ENCODE data around the gene TXN.
A peak's percentile ranks its signal among the peaks of the same experiment; 100 is the strongest.

TXN gene

DNA sequence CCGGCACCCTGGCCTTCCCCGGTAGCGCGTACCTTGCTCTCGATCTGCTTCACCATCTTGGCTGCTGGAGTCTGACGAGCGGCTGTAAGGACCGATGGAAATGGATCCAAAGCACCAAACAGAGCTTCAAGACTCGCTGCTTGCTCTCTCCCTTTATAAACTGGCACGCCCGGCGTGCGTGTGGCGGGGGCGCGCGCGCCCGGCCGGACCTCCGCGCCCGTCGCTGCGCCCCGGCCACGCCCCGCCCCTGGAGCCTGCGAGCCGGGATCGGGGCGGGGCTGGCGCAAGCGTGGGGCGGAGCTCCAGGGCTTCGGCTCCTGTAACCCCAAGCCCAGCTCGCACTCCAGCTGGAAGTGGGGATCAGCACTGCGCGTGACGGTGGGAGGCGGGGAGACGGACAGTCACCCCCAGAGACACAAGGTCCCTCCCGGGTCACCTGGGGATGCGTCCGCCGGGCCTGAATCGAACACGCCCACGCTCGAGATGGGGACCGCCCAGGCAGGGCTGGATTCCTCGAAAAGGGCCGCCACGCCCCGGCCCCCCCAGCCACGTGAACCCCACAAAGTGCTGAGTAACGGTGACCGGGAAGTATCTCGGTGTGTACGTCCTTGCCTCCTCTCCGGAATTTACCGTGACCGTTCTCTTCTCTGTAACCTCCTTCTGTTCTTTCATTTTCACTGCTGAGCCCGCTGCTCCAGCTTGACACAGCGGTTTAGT, at the start of gene TXN:
TXN (minus strand) TSS at position 128 of the 717 bp plus-strand sequence; CDS start at position 56, 72 bp downstream.
- peak; percentile 77 to 88 for DNase-seq

DNA sequence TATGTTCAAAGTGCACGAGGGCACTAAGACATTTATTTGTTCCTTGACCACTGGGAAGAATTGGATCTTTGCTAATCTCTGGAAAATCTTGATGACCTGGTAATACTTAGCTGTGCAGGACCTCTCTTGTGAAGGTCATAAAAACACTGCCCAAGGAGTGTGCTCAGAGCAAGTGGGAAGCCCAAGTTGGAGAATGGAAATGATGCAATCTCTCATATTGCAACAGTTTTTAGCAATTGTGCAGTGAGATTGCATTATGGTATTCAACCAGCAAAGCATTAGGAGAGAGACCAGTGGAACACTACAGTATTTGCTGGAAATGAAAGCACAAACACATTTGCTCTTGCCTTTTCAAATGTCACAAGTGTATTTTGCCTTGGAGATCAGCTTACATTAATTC, 46.8 kb upstream of the TXN start:
- DNase-seq = no peak

DNA sequence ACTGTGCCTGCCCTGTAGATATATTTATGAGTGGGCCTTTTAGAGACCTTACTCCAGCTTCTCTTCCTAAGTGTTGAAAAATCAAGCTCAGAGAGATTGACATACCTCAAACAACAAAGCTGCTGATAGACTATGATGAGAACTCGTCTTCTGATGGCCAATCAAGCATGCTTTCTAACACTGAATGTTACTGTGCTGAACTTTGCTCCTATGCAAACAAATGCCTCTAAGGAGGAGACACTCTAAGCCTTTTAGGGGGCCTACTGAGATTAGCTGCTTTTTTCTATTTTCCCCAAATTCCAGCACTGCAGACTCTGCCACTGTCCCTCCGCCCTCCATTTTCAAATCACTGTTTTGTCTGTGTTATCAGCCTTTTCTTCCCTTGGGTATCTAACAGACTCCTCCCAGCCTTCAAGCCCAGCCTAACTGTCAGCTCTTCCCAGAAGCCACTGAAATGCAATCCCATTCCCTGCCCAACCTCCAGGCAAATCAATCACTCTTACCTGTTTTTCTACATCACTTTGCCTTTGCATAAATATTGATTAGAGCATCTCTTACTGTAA, 41.8 kb upstream of the TXN start:
- no peak for DNase-seq

DNA sequence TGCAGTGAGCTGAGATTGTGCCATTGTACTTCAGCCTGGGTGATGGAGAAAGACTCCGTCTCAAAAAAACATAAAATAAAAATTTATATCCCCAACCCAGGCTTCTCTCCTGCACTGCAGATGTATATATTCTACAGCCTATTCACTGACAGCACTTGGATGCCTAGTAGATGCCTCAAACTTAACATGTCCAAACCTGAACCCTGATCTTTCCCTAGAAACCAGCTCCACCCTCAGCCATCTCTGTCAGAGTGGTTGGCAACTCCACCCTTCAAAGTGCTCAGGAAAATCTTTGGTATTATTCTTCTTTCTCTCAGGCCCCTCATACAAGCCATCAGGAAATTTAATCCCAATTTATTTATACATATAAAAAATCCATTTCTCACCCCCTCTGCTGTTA, 36.9 kb upstream of the TXN start:
- DNase-seq = no peak

DNA sequence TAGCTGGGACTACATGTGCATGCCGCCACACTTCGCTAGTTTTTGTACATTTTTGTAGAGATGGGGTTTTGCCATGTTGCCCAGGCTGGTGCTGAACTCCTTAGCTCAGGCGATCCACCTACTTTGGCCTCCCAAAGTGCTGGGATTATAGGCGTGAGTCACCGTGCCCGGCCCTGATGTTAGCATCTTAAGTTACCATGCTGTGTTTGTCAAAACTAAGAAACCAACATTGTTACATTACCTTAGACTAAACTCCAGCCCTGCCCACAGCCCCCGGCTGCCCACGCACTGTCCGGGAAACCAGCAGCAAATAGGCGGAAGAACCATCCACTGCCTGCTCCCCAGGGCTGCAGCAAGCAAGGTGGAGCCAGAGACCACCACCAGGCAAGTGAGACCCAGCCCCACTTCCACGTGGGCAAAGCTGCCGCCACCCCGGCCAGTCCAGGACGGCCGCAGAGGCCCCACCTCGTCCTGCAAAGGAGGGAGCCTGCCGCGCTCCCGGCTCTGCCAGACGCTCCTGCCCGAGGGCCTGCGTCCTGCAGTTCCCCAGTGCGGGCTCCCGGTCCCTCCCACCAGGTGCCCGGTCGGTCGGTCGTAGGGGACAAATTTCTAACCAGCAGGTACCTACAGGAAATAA, 35.7 kb upstream of the TXN start:
- no peak for DNase-seq

DNA sequence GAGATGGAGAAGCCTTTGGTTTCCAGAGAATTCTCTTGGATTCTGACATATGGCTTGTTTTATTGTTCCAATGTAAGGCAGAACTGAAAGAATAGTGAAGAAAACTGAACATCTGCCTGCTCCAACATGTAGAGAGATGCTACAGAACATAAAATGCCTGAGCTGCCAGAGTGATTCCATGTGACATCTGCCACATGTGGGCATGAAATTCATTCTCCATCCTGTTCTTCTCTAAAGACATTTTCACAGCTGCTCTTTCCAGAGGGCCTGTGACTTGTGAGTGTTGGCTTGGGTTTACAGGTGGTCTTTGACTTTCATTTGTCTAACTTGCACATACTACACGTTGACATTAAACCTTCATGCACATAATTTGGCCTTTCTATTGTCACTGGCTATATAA, 33.7 kb upstream of the TXN start:
- no peak for DNase-seq

DNA sequence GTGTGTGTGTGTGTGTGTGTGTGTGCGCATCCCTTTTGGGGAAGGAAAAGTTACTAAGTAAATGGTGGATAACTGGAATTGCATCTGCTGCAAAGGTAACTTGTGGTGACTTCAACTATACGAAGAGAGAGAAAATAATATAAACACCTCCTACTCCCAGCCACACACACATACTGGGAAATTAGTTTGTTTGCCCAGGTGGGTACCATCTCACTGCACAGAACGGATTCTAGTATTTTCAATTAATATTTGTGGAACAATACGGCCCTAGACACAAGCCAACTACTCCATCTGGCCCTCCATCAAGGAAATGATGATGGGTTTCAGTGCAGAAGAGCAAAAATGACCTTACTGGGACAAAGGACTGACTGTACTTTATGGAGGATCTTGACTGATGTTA, 32.2 kb upstream of the TXN start:
- DNase-seq = no peak

DNA sequence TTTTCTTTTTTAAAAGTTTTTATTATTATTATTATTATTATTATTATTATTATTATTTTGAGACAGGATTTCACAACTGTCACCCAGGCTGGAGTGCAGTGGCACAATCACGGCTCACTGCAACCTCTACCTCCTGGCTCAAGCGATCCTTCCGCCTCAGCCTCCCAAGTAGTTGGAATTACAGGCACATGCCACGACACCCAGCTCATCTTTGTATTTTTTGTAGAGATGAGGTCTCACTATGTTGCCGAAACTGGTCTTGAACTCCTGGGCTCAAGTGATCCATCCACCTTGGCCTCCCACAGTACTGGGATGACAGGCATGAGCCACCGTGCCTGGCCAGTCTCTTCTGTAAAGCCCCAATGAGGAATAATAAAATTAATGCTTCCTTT, 31.0 kb upstream of the TXN start:
- DNase-seq = no peak

DNA sequence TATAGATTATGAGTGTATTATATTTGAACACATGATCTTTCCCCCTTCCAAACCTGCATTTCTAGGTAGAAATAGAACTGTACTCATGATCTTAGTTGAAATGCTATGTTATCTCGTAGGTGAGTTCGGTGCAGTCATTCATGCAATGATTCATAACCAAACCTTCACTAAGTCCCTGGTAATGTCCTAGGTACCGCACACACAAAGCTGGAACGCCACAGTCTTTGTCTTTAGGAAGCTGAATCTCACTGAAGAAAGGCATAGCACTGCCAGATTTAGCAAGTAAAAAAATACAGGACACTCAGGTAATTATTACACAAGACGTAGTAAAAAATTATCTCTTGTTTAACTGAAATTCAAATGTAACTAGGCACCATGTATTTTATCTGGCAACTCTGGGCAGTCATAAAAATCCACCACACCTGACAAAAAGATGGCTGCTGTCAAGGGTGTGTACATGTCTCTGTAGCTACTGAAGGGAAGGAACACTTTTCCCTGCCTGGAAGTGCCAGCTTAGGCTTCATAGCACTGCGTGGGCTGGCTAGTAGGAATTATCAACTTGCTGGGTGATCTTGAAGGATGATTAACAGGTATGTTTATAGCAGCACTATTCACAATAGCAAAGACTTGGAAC, 28.0 kb upstream of the TXN start:
- no peak for DNase-seq

DNA sequence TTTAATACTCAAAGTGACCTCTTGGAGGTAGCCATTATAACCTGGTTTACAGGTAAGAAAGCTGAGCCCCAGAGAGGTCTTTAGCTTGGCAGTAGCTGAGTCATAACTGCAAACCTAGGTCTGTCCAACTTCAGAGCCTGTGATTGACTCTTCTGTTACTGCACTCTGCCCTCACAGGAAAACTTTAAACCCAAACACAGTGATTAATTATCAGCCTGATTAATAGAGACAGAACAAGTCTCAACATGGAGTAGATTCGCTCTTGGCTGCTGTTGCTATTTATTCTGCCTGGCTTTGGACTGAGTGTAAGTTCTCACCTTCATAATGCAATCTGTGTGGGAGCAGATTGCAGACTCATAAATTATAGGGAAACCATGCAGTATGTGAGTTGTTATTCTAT, 27.4 kb upstream of the TXN start:
- DNase-seq = no peak

DNA sequence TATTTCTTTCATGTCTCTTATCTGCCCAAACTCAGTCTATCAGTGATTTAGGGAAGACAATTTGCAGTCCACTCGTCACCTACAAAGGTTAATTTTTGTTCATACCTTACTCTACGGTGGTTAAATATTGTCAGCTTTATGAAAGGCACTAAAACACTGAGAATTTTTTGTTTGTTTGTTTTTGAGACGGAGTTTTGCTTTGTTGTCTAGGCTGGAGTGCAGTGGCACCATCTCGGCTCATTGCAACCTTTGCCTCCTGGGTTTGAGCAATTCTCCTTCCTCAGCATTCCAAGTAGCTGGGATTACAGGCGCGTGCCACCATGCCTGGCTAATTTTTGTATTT, 26.4 kb upstream of the TXN start:
- no peak for DNase-seq

DNA sequence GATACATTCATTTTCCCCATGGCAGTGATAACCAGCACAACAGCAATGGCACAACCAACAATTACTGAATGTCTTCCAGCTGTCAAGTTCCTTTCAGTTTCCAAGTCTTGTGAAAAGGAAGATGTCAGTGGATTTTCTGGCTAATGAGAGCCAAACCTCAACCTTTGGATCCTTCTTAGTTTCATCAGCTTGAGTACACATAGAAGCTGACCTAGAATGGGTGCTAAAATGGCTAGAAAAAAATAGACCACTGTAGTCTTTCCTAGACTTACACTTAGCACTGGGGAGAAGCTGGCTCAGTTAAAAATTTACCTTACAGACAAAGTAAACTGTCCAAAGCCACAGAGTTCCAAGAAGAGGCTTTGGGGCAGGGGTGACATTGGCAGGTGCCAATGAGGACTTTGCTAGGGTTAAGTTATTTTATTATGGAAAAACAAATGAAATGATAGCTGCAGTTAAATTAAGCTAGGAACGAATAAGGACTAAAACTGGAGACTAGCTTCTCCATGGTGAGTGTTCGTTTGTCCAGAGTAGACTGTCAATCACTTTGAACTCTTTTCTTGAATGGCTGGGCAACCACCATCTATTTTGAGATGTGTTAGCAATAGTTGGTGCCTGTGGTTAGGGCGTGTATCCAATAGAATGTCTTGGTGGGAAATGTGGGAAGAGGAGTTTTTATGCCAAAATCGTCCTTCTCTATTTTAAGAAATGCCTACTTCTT, 25.9 kb upstream of the TXN start:
- no peak for DNase-seq

DNA sequence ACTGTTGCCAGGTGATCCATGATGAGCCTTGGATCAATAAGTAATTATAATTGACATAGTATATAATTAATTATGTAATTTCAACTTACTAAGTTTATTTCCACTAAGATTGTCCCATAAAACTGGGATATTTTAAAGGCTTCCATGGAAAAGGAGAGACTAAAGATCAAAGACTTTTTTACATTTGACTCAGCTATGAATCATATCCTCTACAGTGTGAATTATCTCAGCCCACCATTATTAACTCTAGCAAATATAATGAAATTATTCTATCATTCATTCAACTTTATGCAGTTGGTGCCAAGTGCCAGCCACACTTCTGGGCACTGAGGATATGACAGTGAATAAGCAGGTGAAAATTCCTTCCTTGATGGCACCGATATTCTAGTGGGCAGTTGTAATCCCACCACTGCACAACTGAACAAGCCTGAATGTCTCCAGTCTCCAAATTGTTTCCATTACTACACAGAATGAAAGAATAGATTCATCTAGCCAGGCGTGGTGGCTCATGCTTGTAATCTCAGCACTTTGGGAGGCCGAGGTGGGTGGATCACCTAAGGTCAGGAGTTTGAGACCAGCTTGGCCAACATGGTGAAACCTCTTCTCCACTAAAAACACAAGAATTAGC, 21.9 kb upstream of the TXN start:
- no peak for DNase-seq

DNA sequence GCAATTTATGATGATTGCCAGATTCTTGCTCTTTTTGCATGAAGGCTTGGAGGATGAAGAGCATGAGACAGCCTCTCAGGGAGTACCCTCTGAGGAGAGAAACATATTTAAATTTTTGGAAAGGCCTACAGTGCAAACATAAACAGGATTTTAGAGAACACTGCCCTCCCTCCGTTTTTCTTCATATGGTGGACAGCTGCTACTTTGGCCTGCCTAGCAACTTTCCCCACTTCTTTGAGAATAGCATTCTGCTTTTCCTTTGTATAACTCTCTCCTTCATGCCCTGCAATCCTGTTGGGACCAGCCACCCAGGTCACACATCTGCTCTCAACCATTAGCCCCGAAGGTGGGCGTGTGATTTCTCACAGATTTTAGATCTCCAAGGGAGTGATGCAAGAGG, 20.5 kb upstream of the TXN start:
- no peak for DNase-seq

DNA sequence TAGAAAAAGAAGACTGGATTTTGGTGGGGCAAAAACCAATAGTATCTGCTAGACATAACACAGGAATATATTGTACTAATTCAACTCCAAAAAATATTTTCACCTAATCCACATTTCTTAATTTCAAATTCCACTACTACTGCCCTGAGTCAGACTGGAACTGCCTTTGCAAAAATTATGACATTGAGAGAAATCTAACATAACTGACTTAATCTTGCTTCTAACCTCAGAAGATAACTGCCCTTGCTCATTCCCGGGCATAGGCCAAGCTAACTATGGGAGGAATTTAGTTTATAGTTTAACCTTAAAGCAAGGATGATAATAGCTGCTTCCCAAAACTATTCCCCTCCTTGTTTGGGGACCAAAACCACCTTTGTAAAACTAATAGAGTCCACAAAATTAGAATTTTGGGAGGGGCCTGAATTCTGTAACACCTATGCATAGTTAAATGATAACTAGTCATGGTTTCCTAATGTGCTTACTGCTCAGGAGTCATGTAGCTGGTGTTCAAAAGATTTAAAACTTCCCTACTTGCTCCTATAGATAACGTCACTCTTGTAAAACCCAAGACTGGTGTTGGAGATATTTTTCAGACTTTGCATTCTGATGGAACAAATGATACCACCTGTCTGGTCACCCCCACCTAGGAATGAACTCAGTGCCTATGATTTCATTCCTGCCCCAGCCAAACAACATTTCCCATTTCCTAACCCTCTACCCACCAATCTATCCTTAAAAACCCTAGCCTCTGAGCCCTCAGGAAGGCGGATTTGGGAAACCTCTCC, 14.1 kb upstream of the TXN start:
- no peak for DNase-seq

DNA sequence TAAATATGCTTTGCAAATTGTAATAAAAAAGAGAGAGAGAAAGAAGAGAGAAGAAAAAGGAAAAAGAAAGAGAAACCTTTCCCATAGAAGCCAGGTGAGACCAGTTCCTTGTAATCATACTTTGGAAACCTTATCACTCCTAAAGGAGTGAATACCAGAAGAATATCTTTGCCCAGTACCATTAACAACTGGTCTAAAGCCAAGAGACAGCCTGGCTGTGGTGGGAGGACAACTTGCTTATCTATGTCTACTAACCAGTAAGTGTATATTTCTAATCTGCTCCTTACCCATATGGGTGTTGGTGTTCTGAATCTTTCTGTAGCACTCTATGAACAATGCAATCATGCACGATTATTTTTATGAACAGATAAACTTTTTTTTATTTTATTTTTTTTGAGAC, 10.5 kb upstream of the TXN start:
- DNase-seq = no peak

DNA sequence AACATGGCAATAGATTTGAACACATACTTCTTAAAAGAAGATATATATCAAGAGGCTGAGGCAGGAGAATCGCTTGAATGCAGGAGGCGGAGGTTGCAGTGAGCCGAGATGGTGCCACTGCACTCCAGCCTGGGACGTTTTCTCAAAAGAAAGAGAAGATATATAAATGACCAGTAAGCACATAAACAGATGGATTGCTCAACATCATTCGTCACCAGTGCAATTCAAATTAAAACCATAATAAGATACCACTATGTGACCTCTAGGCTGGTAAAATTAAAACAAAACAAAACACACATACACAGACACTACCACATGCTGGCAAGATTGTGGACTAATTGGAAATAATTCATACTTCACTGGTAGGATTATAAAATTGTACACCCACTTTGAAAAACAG, 5.3 kb upstream of the TXN start:
- no peak for DNase-seq

DNA sequence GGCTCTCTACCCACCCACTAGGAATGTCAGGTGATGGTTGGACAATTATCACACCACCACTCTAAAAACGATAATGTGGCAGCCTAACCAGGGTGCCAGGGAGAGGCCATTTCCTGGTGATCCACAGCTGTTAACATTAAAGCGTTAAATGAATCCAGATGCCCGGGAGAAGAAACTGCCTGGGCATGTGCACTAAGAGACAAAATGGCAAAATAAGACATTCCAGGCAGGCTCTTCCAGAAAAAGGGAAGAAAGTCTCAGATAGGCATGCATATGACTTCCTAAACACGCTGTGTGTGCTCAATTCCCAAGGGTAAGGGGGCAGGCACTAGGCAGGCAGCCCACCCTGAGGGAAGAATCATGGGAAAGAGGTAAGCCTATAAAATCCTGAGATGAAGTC, 4.6 kb upstream of the TXN start:
- no peak for DNase-seq

DNA sequence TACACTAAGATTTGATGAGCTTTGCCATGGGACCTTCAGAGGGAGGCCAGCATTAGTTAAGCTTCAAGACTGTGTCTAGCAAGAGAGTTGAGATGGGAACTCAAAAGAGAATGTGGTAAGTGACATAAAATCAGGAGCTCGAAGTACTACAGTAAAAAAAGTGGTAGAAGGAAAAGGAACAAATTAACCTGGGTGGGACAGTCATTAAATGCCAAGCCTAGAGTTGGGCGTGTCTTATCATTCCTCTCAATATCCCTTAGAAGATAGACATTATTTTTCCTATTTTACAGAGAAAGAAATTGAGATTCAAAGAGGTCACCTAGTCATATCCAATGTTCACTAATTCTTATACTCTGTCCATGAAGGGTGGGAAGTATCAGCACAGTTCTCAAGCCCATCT, 3.3 kb upstream of the TXN start:
- no peak for DNase-seq

DNA sequence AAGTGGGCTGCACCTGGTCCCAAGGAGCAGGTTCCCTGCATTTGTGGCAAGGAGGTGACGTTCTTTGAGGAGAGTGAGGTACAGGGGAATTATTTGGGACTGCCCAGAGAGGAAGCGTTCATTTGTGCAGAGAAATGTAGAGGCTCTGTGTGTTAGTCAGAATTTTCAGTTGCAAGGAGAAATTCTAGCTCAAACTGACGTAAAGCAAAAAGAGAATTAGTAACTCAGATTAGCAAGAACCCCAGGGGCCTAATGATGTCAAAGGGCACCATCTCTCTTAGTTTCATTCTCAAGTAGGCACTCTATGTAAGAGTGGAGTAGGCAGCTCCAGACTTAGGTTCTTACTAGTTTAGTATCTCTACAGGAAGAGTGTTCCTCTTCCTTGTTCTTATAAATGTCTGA, 2.4 kb upstream of the TXN start:
- DNase-seq = no peak

DNA sequence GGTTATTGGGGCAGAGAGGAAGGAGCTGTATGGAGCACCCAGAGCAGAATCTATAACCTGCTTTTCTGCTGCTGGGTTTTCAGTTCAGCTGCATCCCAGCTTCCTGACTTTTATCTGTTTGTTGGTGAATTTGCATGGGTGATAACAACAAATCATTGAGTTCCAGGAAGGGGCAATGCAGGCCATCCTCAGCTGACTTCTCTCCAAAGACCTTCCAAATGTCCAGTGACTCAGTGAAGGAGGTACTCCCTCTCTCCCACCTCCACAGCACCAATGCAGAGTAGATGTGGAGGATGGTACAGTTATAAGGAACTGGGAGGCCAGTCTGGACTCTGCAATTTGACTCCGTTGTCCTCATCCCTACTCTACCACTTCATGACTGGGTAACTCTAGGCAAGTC, 1.6 kb upstream of the TXN start:
- DNase-seq = no peak

DNA sequence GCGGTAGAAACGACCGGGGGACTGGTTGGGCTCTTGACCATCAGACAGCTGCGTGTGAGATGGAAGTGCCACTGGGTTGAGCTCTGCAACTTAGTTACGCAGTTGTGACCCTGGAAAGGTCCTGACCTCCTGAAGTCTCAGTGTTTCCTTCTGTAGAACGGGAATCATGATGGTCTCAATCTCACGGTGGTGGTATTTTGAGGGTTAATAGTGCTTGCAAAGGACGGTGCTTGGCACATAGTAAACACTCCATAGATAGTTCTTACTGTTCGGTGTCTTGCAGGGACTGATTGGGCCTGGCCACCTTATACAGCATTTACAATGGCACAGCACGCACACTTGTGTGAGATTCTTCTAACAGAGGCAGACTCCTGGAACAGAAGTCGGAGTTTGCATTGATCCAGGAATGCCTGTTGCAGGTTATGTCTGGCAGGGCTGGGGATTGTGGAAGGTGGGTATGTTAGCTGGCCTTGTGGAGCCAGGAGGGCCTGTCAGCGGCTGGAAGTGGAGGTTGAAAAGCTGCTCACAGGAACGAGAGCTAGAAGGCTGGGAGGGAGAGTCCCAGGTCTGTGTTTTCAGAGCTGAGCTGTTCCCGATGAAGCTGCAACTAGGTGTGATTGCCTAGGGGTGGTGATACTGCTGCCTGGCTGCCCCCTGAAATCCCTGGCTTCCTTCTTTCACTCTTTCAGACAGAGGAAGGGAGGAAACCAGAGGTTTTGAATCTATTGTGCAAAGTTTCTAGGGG, 962 bp upstream of the TXN start:
- no peak for DNase-seq

Data from SHP77 (cell line).